KBM-7 (cell line): Measurements from ENCODE around the gene MALT1.
"Not testable (repeated sequence)": the region's sequence is repeated elsewhere in the genome, so short reads cannot be mapped to it uniquely, and the experiment has no call there.

Source experiments
- DNase-seq: peaks from one replicate; pipeline ENCODE4 v3.0.0-alpha.2; 2015
- in situ Hi-C: fragments of 300-500 bp; cut with MboI; formaldehyde crosslinking; loops from 2 replicates; pipeline ENCODE4 v1.14.3; 2020; ENCODE audit warnings: low sequenced_read_pairs, low pct_unique_long_range_greater_than_20kb, mixed read lengths

The MALT1 gene

GRCh38 chr18:58649966-58650816, 21.1 kb upstream of the MALT1 start:
- DNase-seq, result no peak
- in situ Hi-C loops, result no loop called here

GRCh38 chr18:58650830-58651229, 20.4 kb upstream of the MALT1 start:
- in situ Hi-C loops, result not testable (repeated sequence)

GRCh38 chr18:58653144-58653722, 18.0 kb upstream of the MALT1 start:
- DNase-seq, in situ Hi-C loops: not testable (repeated sequence)

More at GRCh38 chr18:58650830-58651229, 20.4 kb upstream of the MALT1 start:
- DNase-seq, result not testable (repeated sequence)

- DNase-seq, result no peak
- in situ Hi-C loops, result no loop called here
Observed at GRCh38 chr18:58653814-58654509, 17.3 kb upstream of the MALT1 start.

- in situ Hi-C loops, result no loop called here
- no peak for DNase-seq
Observed at GRCh38 chr18:58654896-58655614, 16.2 kb upstream of the MALT1 start.

- no peak for DNase-seq
- in situ Hi-C loops, result no loop called here
Observed at GRCh38 chr18:58657081-58657480, 14.2 kb upstream of the MALT1 start.

- in situ Hi-C loops, result no loop called here
- no peak for DNase-seq
Observed at GRCh38 chr18:58657494-58657893, 13.8 kb upstream of the MALT1 start.

- in situ Hi-C loops, result no loop called here
- no peak for DNase-seq
Observed at GRCh38 chr18:58659691-58660090, 11.6 kb upstream of the MALT1 start.

- in situ Hi-C loops, result no loop called here
- DNase-seq, result no peak
Observed at GRCh38 chr18:58660915-58661314, 10.3 kb upstream of the MALT1 start.

GRCh38 chr18:58661423-58661822, 9.8 kb upstream of the MALT1 start:
- in situ Hi-C loops, result no loop called here
- no peak for DNase-seq

GRCh38 chr18:58662118-58662517, 9.1 kb upstream of the MALT1 start:
- in situ Hi-C loops, result no loop called here
- no peak for DNase-seq

- DNase-seq, result no peak
- in situ Hi-C loops, result no loop called here
Observed at GRCh38 chr18:58666176-58666575, 5.1 kb upstream of the MALT1 start.

GRCh38 chr18:58668211-58668610, 3.1 kb upstream of the MALT1 start:
- no peak for DNase-seq
- in situ Hi-C loops, result no loop called here

GRCh38 chr18:58668897-58669296, 2.4 kb upstream of the MALT1 start:
- in situ Hi-C loops, result no loop called here
- DNase-seq, result peak; percentile 28

- in situ Hi-C loops, result no loop called here
- no peak for DNase-seq
Observed at GRCh38 chr18:58669731-58670378, 1.4 kb upstream of the MALT1 start.

- in situ Hi-C loops, result no loop called here
- no peak for DNase-seq
Observed at GRCh38 chr18:58670404-58671110, 708 bp upstream of the MALT1 start.

GRCh38 chr18:58671632-58672564, 633 bp downstream of the MALT1 start:
- peak; percentile 42 for DNase-seq
- in situ Hi-C loops, result no loop called here
